GM12873 (cell line): ENCODE data around the gene GFOD2.

Experiments
- TF ChIP-seq, protein P1 (sequence below): IDR thresholded peaks from 2 replicates; pipeline ENCODE4 v1.5.1; 2012; ENCODE audit warnings: low read depth, mild to moderate bottlenecking, moderate library complexity, low read length, control low read depth; ENCODE audit not compliant: insufficient read depth; ENCODE audit errors: missing control alignments

GFOD2 gene

DNA sequence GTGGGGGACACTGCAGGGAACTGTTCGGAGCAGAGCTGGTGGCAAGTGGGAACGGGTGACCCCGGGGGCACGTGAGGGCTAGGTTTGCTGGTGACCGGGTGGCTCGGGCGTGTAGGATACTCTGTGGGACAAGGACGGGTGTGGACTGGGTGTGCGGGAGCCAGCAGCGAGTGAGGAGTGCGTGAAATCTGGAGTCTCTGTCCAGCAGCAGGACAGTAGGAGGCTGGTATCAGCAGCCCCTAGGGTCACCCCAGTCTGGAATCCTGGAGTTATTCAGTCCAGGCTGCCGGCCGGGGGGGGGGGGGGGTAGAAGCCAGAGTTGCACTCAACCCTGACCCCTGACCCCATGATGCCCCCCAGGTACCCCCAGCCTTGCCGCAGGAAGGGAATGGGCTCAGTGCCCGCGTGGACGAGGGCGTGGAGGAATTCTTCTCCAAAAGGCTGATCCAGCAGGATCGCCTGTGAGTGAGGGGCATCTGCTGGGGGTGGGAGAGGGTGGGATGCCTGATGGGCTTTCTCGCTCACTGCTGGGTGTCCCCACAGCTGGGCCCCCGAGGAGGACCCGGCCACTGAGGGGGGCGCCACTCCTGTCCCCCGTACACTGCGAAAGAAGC lies 65.2 kb downstream of the GFOD2 start:
- TF ChIP-seq, protein P1, sequence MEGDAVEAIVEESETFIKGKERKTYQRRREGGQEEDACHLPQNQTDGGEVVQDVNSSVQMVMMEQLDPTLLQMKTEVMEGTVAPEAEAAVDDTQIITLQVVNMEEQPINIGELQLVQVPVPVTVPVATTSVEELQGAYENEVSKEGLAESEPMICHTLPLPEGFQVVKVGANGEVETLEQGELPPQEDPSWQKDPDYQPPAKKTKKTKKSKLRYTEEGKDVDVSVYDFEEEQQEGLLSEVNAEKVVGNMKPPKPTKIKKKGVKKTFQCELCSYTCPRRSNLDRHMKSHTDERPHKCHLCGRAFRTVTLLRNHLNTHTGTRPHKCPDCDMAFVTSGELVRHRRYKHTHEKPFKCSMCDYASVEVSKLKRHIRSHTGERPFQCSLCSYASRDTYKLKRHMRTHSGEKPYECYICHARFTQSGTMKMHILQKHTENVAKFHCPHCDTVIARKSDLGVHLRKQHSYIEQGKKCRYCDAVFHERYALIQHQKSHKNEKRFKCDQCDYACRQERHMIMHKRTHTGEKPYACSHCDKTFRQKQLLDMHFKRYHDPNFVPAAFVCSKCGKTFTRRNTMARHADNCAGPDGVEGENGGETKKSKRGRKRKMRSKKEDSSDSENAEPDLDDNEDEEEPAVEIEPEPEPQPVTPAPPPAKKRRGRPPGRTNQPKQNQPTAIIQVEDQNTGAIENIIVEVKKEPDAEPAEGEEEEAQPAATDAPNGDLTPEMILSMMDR: no peak

DNA sequence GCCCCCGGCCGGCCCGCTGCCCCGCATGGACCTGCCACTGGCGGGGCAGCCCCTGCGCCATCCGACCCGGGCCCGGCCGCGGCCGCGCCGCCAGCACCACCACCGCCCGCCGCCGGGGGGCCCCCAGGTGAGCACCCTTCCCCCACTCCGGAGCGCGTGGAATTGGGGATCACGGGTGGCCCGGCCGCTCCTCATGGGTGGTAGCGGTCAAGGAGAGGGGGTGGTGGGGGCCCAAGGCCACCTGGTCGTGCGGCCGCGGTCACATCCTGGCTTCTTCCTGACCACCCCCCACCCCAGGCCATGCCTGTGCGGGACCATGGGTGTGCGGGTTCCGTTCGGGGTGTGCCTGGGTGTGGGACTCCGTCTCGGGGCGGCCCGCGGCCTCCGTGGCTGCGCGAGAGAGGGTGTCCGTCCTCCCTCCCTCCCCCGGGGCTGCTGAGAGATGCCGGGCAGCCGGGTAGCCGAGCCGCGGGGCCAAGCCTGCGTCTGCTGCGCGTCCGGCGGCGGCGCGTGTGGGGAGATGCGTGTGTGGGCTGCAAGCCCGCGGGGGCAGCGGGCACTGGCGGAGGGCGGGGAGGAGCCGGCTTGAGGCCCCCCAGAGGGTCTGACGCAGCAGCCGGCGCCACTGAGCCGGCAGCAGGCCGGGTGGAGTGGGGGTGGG lies 65.9 kb downstream of the GFOD2 start:
- TF ChIP-seq, protein P1: no peak

DNA sequence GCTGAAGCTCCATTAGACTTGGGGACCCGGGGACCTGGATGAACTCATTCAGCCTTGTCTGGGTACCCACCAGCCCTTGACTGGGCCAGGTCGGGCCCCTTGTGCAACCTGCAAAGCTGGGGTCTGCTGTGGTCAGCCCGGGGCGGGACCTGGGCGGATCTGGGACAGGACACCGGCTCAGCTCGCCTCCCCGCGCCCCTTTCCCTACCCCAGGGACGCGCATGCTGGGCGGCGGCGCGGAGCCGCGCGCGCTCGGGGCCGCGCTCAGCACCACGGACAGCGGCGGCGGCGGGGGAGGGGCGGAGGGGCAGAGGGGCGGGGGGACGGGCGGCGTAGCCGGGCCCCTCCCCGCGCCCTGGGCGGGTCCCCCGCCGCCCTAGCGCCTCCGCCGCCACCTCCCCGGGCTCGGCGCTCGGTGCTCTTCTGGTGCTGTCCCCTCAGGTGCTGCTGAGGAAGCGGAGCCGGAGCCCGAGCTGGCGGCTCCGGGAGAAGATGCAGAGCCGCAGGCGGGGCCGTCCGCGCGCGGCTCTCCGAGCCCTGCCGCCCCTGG lies 66.5 kb downstream of the GFOD2 start:
- TF ChIP-seq, protein P1: no peak

DNA sequence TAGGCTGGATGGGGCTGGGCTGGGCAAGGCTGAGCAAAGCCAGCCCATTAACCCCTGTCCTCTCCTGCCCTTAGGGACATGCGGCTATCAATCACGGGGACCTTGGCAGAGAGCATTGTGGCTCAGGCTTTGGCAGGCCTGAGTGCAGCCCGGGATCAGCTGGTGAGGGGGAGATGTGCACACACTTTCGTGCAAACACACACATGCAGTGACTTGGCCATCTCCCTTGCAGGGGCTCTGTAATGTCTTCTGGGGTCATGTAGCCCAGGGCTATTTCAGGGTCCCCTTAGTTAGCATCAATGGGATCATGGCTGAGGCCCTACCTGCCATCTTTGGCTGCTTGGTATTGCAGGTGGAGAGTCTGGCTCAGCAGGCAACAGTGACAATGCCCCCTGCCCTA lies 67.3 kb downstream of the GFOD2 start:
- TF ChIP-seq, protein P1: no peak

DNA sequence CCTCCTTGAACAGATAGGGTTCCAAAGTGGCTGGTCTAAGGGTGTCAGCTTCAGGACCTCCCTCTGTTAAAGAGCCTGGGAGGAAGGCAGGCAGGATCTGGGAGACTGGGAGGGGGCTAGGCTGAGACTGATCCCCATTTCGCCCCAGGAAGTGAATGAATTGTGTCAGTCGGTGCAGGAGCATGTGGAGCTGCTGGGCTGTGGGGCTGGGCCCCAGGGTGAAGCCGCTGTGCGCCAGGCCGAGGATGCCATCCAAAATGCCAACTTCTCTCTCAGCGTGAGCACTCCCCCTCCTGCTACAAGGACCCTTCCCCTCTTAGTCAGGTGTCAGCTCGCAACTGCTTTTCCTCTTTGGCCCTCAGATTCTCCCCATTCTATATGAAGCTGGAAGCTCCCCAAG lies 68.1 kb downstream of the GFOD2 start:
- TF ChIP-seq, protein P1: no peak

DNA sequence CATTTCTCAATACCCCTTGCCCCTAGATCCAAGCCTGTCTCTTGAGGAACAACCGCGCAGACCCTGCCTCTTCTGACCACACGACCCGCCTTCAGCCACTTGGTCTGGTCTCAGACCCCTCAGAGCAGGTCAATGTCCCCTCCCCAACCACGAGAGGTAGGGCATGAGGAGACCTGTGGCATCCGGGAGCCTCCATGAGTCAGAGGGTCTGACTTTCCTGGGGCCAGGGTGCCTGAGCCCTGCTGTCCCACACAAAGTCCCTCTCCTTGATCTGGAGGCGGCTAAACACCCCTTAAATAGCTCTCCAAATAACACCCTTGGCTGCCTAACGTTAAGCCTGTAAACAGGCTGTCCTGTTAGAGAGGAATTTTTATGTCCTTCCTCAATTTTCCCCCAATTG lies 69.1 kb downstream of the GFOD2 start:
- TF ChIP-seq, protein P1: no peak

DNA sequence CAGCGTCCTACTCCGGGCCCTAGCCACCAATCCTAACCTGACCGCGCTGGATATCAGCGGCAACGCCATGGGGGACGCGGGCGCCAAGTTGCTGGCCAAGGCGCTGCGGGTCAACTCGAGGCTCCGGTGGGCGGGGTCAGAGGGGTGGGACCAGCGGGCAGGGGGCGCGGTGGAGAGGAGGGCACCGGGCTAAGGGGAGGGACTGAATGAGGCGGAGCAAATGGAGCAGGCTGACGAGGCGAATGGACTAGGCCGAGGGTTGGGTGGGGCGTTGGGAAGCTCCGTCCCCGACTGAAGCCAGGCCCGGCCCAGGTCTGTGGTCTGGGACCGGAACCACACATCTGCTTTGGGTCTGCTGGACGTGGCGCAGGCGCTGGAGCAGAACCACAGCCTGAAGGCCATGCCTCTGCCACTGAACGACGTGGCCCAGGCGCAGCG lies 69.6 kb downstream of the GFOD2 start:
- TF ChIP-seq, protein P1: no peak
